Sigmoid colon (tissue), 7 donors: ENCODE results near the gene ARHGAP15. TPM values are rescaled to one million over a fixed set of nuclear protein-coding genes. Genes with fewer than 3 reads are reported as not detected.

Source experiments
- DNase-seq: peaks from one replicate; pipeline ENCODE4 v3.0.0-alpha.2; 2019
- H3K27ac ChIP-seq, 4 donors: fragments of 200-600 bp; sonication (generic); one replicate each; pipeline ENCODE4 v1.5.1; 2016 to 2019; ENCODE audit warnings: mild to moderate bottlenecking in 1 of 4
- H3K27me3 ChIP-seq, 3 donors: fragments of 200-600 bp; sonication (generic); one replicate each; pipeline ENCODE4 v1.5.1; 2019; ENCODE audit warnings: mild to moderate bottlenecking in 1 of 3
- H3K36me3 ChIP-seq, 4 donors: fragments of 200-600 bp; sonication (generic); one replicate each; pipeline ENCODE4 v1.5.1; 2016 to 2019
- H3K4me1 ChIP-seq, 4 donors: fragments of 200-600 bp; sonication (generic); one replicate each; pipeline ENCODE4 v1.5.1; 2017 to 2019
- H3K4me3 ChIP-seq, 4 donors: fragments of 200-600 bp; sonication (generic); one replicate each; pipeline ENCODE4 v1.5.1; 2017 to 2019; ENCODE audit warnings: mild to moderate bottlenecking in 2 of 4, moderate library complexity in 1 of 4
- H3K9me3 ChIP-seq, 4 donors: fragments of 200-600 bp in 3 of 4; sonication (generic) in 3 of 4; one replicate each; pipeline versions ENCODE4 v1.5.1 to v1.6.1; 2013 to 2019
- CTCF ChIP-seq, 4 experiments: fragments of 450-650 bp in 3 of 4; fragments of 200-600 bp in 1 of 4; IDR thresholded peaks; one replicate each; pipeline ENCODE4 v1.5.1; 2016 to 2019; ENCODE audit warnings: antibody characterized with exemption in 4 of 4, mild to moderate bottlenecking in 3 of 4, moderate library complexity in 2 of 4
- EP300 ChIP-seq, 4 donors: sonication (generic); formaldehyde crosslinking; IDR thresholded peaks; one replicate each; pipeline ENCODE4 v1.6.1; 2017; ENCODE audit warnings: antibody characterized with exemption in 4 of 4
- POLR2A ChIP-seq, 2 donors: fragments of 450-650 bp; IDR thresholded peaks; one replicate each; pipeline ENCODE4 v1.6.1; 2016; ENCODE audit warnings: antibody characterized with exemption in 2 of 2, mild to moderate bottlenecking in 2 of 2, moderate library complexity in 2 of 2
- POLR2AphosphoS5 ChIP-seq, 4 donors: sonication (generic); formaldehyde crosslinking; IDR thresholded peaks; one replicate each; pipeline ENCODE4 v1.6.1; 2017; ENCODE audit warnings: antibody characterized with exemption in 4 of 4
- WGBS, 2 donors: extraction: QIAGEN DNeasy Blood & Tissue Kit; methylation state at CpG; one replicate each; pipeline ENCODE4 v1.1.7; 2013; 5-methylcytosine and 5-hydroxymethylcytosine counted together
- intact Hi-C: fragments of 100-400 bp; cut with DNase I; formaldehyde crosslinking; loops from one replicate; pipeline ENCODE4 v1.15.1; 2023
- polyA plus RNA-seq, 3 donors: library from polyadenylated mRNA; stranded (reverse); fragments of 200-250 nt; gene quantifications; one replicate each; pipeline ENCODE4 v1.2.3, GENCODE V29; 2013
- total RNA-seq, 4 donors: library from RNA; depleted of rRNA; stranded (reverse); fragments of >200 nt; gene quantifications; one replicate each; pipeline ENCODE4 v1.1.0, GENCODE V29; 2016
- donor health status: healthy with polysubstance abuse.
- donor health status: Bipolar disorder and iron deficiency.
- donor health status: healthy.

The ARHGAP15 gene
- total and polyA plus RNA-seq, 7 donors: 3.7 to 16.4 (median 6.0) TPM

- Histone ChIP-seq H3K27me3 (no peaks in the 10 kb centered on the region), H3K9me3 (no peaks in the 10 kb centered on the region), H3K4me1 (no peaks in the 10 kb centered on the region), H3K4me3 (no peak overlapping the region), H3K27ac (no peak overlapping the region), H3K36me3 (no peaks in the 10 kb centered on the region)
- intact Hi-C loops: no loop called here
- DNase-seq: no peak
- TF ChIP-seq CTCF (IDR thresholded peaks at IDR 0.05) (no peak), EP300 (IDR thresholded peaks at IDR 0.05) (no peak), POLR2A (IDR thresholded peaks at IDR 0.05) (no peak), POLR2AphosphoS5 (IDR thresholded peaks at IDR 0.05) (no peak)
- WGBS, 2 donors: 75 to 80% methylated on average over 5 of the region's 5 CpGs
These were observed 516.9 kb downstream of the ARHGAP15 start for GRCh38 chr2:143645921-143646645.

DNA sequence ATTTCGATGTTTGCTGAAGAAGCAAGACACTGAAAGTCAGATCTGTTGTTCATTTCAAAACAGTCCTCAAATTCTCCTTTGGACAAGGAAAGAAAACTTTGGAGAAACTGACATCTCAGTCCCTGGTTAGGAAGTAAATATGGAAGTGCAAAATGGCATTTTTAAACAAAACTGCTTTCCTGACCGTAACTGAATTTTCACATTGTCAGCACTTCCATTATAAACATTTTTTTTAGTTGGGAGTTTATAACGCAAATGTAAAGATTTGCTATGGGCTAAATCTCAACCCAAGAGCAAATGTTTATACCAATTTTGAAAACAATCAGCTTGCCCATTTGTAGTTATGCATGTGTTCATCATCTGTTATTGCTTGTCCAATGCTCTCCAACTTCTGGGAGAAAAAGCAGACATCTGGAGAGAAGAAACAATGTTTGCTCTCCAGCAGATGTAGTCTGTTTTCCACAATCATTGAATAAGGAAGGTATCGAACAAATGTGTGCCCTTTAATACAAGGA is 520.1 kb downstream of the ARHGAP15 start:
- WGBS, 2 donors: 83 to 87% methylated on average over 4 of the region's 4 CpGs
- H3K4me1 ChIP-seq: no peaks in the 10 kb centered on the region
- intact Hi-C loops: no loop called here

DNA sequence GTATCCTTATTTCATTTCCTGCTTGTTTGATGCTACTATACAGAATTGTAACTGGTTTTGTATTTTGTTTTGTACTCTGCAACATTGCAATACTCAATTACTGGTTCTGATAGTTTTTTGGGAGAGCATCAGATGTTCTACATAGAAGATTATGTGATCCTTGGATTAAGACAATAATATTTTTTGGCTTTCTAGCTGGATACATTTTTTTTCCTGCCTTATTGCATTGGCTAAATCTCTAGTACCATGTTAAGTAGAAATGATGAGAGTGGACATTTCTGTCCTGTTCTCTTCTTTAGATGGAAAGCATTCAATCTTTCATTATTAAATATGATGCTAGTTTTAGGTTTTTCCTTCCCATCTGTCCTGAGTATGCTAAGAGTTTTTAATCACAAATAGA is 523.5 kb downstream of the ARHGAP15 start:
- Histone ChIP-seq H3K27me3 (no peaks in the 10 kb centered on the region), H3K4me1 (no peaks in the 10 kb centered on the region), H3K4me3 (no peak overlapping the region), H3K36me3 (no peaks in the 10 kb centered on the region), H3K27ac (no peak overlapping the region), H3K9me3 (peaks cover 0 to 2% (median 0%) of the 10 kb centered on the region in 4 donors)
- intact Hi-C loops: no loop called here
- no peak for TF ChIP-seq CTCF (IDR thresholded peaks at IDR 0.05)
- TF ChIP-seq EP300 (IDR thresholded peaks at IDR 0.05): no peak
- no peak for TF ChIP-seq POLR2A (IDR thresholded peaks at IDR 0.05)
- TF ChIP-seq POLR2AphosphoS5 (IDR thresholded peaks at IDR 0.05): no peak
- no peak for DNase-seq

More for the DNA sequence above, 520.1 kb downstream of the ARHGAP15 start:
- Histone ChIP-seq H3K36me3 (no peaks in the 10 kb centered on the region), H3K27ac (no peak overlapping the region), H3K27me3 (no peaks in the 10 kb centered on the region), H3K9me3 (peaks cover 0 to 2% (median 0%) of the 10 kb centered on the region in 4 donors), H3K4me3 (no peak overlapping the region)
- no peak for DNase-seq
- TF ChIP-seq POLR2AphosphoS5 (IDR thresholded peaks at IDR 0.05) (no peak), EP300 (IDR thresholded peaks at IDR 0.05) (no peak), POLR2A (IDR thresholded peaks at IDR 0.05) (no peak), CTCF (IDR thresholded peaks at IDR 0.05) (no peak)

- TF ChIP-seq CTCF (IDR thresholded peaks at IDR 0.05): no peak
- no peak for TF ChIP-seq POLR2A (IDR thresholded peaks at IDR 0.05)
- TF ChIP-seq EP300 (IDR thresholded peaks at IDR 0.05): no peak
- TF ChIP-seq POLR2AphosphoS5 (IDR thresholded peaks at IDR 0.05): no peak
- DNase-seq: no peak
These were observed 539.0 kb downstream of the ARHGAP15 start for GRCh38 chr2:143668234-143668633.

More at GRCh38 chr2:143668234-143668633, 539.0 kb downstream of the ARHGAP15 start:
- no peaks in the 10 kb centered on the region for H3K36me3 ChIP-seq
- WGBS, 2 donors: 82 to 90% methylated on average over 2 of the region's 2 CpGs
- no peaks in the 10 kb centered on the region for H3K4me1 ChIP-seq
- H3K9me3 ChIP-seq: no peaks in the 10 kb centered on the region
- intact Hi-C loops: no loop called here
- H3K4me3 ChIP-seq: no peak overlapping the region
- no peak overlapping the region for H3K27ac ChIP-seq
- H3K27me3 ChIP-seq: no peaks in the 10 kb centered on the region
